NCI-H446 treated with DMSO at 0.1 percent for 48 hours (cell line): ENCODE results near the gene FGF12.
"Not testable (repeated sequence)": the region's sequence is repeated elsewhere in the genome, so short reads cannot be mapped to it uniquely, and the experiment has no call there.

ENCODE experiments used
- DNase-seq: peaks from one replicate; lab custom pipeline; 2025; lab: John Stamatoyannopoulos, UW

The FGF12 gene

GRCh38 chr3:192727032-192727847 lies at the start of gene FGF12:
FGF12 (minus strand) TSS chr3:192727541.
- no peak for DNase-seq

GRCh38 chr3:192774341-192774740 lies 47.0 kb upstream of the FGF12 start:
- not testable (repeated sequence) for DNase-seq

DNA sequence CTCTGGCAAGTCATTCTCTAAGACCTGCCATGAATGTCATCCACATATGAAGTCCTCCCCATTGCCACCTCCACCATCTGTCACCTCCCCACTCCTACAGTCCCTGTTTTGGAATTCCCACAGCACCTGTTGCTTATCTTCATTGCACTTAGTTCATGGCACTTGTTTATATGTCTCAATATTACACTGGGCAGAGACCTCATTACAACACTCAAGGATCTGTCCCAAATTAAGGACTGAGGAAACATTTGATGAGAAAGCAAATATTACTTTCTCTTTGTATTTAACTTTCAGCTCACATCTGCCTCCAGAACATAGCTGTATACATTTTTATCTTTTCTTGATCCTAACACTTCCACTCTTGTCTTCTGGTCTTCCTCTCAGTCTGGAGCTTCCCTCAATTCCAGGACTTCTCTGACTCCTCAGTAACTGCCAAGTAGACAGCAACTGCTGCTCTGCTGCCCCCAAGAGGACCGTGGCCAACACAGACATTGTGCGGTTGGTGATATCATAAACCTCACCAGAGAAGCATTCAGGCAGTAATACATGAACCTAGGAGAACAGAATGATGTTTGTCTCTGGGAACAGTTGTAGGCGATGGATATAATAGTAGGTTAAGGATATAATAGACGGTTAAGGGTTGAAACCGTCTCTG lies 45.0 kb upstream of the FGF12 start:
- no peak for DNase-seq

DNA sequence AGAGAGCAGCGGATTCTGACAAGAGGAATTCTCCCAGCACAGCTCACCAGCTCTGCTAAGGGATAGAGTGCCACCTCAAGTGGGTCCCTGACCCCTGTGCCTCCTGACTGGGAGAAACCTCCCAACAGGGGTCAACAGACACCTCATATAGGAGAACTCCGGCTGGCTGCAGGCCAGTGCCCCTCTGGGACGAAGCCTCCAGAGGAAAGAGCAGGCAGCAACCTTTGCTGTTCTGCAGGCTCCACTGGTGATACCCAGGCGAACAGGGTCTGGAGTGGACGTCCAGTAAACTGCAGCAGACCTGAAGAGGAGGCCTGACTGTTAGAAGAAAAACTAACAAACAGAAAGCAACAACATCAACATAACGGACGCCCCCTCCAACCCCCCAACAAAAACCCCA lies 31.3 kb upstream of the FGF12 start:
- no peak for DNase-seq

DNA sequence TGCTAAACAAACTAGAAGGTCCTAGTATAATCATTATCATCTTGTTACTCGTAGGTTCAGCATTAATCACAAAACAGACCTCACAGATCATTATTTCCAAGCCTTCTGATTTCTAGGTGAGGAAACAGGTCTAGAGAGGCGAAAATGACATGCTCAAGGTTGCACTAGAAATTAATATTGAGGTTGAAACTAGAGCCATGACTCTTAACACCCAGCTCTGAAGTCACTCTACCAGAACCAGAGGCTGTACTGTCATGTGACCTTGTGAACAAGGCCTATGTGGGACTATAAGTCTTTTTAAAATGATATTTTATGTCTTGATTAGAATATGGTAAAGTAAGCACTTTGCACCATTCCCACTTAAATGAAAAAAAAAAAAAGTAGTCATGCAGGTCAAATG lies 23.8 kb upstream of the FGF12 start:
- no peak for DNase-seq

GRCh38 chr3:192750201-192750600 lies 22.9 kb upstream of the FGF12 start:
- no peak for DNase-seq

DNA sequence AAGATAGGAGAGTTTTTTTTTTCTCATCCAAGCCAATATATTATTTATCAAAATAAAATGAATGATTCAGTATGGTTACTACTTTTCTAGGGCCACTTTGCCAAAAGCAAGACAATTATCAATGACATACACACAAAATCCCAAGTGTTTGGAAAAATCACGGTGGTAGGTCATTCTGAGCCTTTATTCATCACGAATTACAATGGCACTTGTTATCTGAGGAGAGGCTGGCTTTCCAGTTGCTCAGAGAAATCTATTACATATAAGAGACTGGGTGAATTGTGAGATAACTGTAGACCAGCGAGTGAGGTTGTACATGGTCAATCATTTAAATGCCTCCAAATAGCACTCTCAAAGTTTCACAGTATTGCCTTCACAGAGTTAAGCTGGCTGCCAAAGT lies 20.4 kb upstream of the FGF12 start:
- DNase-seq, result no peak

DNA sequence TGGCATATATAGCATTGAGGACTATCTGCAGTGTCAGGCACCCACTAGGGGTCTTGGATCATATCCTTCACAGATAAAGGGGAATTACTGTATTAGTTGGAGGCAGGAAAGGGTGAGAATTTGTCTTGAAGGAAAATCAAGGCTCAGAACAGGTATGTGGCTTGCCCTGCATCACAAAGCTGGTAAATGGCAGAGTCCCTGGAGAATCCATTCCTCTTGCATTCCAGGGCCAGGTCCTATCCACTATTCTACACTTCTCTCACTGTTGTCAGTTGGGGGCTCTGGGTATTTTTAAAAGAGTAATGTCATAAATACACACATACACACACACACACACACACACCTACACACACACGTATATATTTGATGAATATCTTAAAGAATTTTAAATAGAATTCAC lies 19.8 kb upstream of the FGF12 start:
- no peak for DNase-seq

- no peak for DNase-seq
Measured at GRCh38 chr3:192745150-192745549, 17.8 kb upstream of the FGF12 start.

GRCh38 chr3:192744604-192745003 lies 17.3 kb upstream of the FGF12 start:
- DNase-seq, result not testable (repeated sequence)

GRCh38 chr3:192737506-192737905 lies 10.2 kb upstream of the FGF12 start:
- DNase-seq, result no peak

DNA sequence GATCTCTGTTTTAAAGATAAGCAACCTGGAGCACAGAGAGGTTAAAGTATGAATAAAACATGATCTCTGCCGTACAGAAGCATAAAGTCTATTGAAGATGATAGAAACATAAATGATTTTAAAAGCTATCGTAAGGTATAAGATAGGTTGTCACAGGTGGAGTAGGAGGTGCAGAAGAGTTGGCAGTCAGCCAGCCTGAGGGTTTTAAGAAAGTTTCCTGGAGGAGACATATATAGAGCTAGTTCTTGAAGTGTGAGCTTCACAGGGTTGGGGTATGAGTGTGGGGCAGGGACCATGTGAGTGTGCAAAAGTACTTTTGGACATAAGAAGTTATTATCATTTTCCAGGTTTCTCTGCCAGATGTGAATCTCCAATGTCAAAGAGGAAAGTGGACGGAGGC lies 3.9 kb upstream of the FGF12 start:
- DNase-seq, result no peak

GRCh38 chr3:192726385-192726784 lies 956 bp downstream of the FGF12 start:
- no peak for DNase-seq

DNA sequence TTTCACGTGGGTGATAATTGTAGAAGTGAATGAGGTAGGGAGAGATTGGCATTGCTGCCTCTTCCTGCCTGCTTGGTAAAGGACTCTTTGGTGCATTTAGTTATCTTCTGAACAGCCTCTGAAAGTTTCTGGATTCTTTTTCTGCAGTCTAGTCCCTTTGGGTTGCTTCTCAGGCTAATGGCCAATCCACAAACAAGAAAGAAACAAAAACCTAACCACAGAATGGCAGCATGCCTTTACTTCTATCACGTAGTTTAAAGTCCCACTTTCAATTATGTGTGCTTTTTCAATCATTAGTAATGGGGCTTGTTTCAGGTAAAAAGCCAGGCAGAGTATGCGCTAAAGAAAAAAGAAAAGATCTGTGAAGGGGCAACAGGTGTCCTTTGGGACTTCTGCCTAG lies 7.4 kb downstream of the FGF12 start:
- DNase-seq, result no peak

DNA sequence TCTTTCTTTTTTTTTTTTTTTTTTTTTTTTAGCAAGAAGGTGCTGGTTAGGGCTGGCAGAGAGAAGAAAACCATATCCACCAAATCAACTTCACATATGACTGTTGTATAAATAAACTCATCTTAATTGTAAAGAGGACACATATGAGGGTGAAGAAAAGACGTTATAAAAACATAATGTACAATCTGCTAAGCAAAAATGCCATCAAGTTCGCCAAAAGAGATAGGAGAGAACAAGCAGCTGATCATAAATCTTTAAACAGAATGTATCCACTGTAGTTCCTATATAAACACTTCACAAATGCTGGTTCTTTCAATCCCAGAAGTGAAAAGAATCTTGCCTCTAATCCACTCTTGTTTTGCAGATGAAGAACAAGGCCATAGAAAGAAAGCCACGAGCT lies 9.2 kb downstream of the FGF12 start:
- no peak for DNase-seq

- no peak for DNase-seq
Measured at GRCh38 chr3:192715126-192715525, 12.2 kb downstream of the FGF12 start.

- not testable (repeated sequence) for DNase-seq
Measured at GRCh38 chr3:192711126-192711525, 16.2 kb downstream of the FGF12 start.

DNA sequence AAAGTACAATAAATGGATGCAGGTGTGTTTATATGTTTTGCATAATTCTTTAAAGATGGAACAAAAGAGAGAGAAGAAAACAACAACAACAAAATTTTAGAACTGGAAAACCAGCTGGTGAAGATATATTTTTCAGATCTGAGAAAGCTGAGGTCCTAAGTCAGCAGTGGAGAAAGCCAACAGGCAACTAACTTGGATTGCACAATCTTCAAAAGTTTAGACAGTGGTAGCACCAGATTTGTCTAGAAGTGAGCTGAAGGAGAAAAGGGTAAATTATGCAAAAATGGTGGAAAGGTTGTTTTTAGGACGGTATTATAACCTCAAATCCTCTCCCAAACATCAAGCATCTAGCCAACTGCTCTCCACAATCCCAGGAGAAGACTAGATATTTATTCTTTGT lies 17.0 kb downstream of the FGF12 start:
- no peak for DNase-seq

GRCh38 chr3:192706272-192706671 lies 21.1 kb downstream of the FGF12 start:
- no peak for DNase-seq

DNA sequence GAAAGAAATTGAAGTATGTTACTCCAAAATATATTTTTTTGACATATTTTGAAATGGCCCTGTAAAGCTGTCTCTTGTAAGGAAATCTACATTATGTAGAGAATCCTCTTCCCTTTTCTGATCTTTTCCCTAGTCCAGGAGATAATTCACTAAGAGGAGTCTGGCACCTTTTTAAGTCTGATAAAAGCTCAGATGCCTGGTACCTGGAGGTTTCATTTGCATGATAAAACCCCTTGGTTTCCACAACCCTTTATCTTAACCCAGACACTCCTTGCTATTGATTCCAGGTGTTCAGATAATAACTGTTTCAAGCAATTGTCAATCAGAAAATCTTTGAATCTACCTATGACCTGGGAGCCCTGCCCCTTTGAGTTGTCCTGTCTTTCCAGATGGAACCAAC lies 26.5 kb downstream of the FGF12 start:
- DNase-seq, result no peak

GRCh38 chr3:192696943-192697587 lies 30.3 kb downstream of the FGF12 start:
- DNase-seq, result no peak

DNA sequence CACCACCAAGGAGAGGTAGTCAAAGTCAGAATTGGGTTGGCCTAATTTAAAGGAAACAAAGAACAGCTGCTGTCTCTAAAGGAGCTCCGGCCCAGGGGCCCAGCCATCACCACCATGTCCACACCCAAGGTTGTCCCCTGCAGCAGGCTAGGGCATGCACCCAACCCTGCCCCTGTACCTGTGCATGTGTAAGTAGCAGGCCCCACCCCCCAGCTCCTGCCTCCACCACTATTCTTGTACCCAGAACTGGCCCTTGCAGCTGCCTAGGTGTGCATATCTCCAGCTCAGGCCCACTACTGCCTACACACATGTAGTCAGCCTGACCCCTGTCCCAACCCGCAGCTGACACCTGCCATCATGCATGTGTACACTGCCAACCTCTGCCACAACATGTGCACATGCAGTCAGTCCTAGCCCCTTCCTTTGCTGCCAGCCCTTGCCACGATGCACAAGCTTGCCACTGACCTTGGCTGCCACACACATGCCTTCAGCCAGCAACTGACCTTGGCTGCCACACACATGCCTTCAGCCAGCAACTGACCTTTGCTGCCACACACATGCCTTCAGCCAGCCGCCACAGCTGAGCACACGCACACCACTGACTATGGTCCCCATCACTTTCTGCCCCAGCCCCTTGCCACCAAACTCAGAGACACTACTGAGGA lies 39.7 kb downstream of the FGF12 start:
- DNase-seq, result no peak

DNA sequence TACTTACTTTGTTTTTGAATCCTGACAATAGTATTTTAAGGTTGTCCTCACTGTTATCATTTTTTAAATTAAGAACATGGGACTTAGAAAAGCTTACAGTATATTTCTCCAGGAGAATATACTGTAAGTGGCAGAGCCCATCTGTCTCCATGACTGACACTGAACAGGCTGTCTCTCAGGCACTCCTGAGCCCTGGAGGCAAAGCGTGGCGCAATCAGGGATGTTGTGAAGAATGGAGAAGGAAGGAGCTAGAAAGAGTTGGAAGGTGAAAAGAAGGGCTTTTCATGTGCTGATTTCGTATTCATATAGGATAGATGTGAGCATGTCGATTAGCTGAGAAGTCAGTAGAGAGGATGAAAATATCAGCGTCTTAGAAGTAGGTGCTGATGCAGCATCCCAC lies 41.5 kb downstream of the FGF12 start:
- no peak for DNase-seq
